Neural progenitor cell (in vitro differentiated cells): ENCODE results near the gene ASPN. TPM values are rescaled to one million over a fixed set of nuclear protein-coding genes. Genes with fewer than 3 reads are reported as not detected.
A peak's percentile ranks its signal among the peaks of the same experiment; 100 is the strongest.

Experiments used
- DNase-seq: peaks from one replicate; pipeline ENCODE4 v3.0.0-alpha.2; 2016; ENCODE audit warnings: low spot score
- H2AFZ ChIP-seq: fragments of 200-600 bp; sonication (generic); replicated peaks from 2 replicates; pipeline ENCODE4 v1.6.1; 2016; ENCODE audit warnings: antibody characterized with exemption
- H3F3A ChIP-seq: fragments of 200-600 bp; sonication (generic); 2 replicates; pipeline ENCODE4 v1.6.1; 2016; ENCODE audit warnings: antibody characterized with exemption, low read depth
- H3K27ac ChIP-seq: fragments of 200-600 bp; sonication (generic); 2 replicates; pipeline ENCODE4 v1.5.1; 2016; ENCODE audit warnings: mild to moderate bottlenecking
- H3K27me3 ChIP-seq: fragments of 200-600 bp; sonication (generic); 2 replicates; pipeline ENCODE4 v1.6.1; 2016; ENCODE audit warnings: mild to moderate bottlenecking, moderate library complexity
- H3K36me3 ChIP-seq: fragments of 200-600 bp; sonication (generic); 2 replicates; pipeline ENCODE4 v1.5.1; 2016
- H3K4me1 ChIP-seq: fragments of 200-600 bp; sonication (generic); 2 replicates; pipeline ENCODE4 v1.6.1; 2016; ENCODE audit warnings: mixed run types
- H3K4me2 ChIP-seq: fragments of 200-600 bp; sonication (generic); 2 replicates; pipeline ENCODE4 v1.6.1; 2016
- H3K4me3 ChIP-seq: fragments of 200-600 bp; sonication (generic); 2 replicates; pipeline ENCODE4 v1.5.1; 2016
- H3K79me2 ChIP-seq: fragments of 200-600 bp; sonication (generic); 2 replicates; pipeline ENCODE4 v1.6.1; 2016; ENCODE audit warnings: low read depth
- H3K9ac ChIP-seq: fragments of 200-600 bp; sonication (generic); 2 replicates; pipeline ENCODE4 v1.6.1; 2016
- H3K9me3 ChIP-seq: fragments of 200-600 bp; sonication (generic); 2 replicates; pipeline ENCODE4 v1.5.1; 2016; ENCODE audit warnings: low read depth
- H4K20me1 ChIP-seq: fragments of 200-600 bp; sonication (generic); 2 replicates; pipeline ENCODE4 v1.6.1; 2016; ENCODE audit warnings: low read depth
- H3K27ac Mint-ChIP-seq: 3 replicates; pipeline ENCODE4 v1.8.0; 2021; ENCODE audit warnings: mixed read lengths
- H3K27me3 Mint-ChIP-seq: 2 replicates; pipeline ENCODE4 v1.8.0; 2022; ENCODE audit warnings: low read depth, mild to moderate bottlenecking, inconsistent platforms, moderate library complexity, mixed read lengths; ENCODE audit not compliant: insufficient read depth
- H3K36me3 Mint-ChIP-seq: 3 replicates; pipeline ENCODE4 v1.8.0; 2021; ENCODE audit warnings: mixed read lengths
- H3K4me1 Mint-ChIP-seq: 3 replicates; pipeline ENCODE4 v1.8.0; 2021; ENCODE audit warnings: mixed read lengths
- H3K4me3 Mint-ChIP-seq: 3 replicates; pipeline ENCODE4 v1.8.0; 2021; ENCODE audit warnings: mild to moderate bottlenecking, moderate library complexity, mixed read lengths
- H3K9me3 Mint-ChIP-seq: 3 replicates; pipeline ENCODE4 v1.8.0; 2020; ENCODE audit warnings: mixed read lengths
- EZH2 ChIP-seq: fragments of 200-600 bp; sonication (generic); IDR thresholded peaks from 2 replicates; pipeline ENCODE4 v1.6.1; 2017; ENCODE audit warnings: antibody characterized with exemption, mild to moderate bottlenecking, moderate library complexity
- EZH2phosphoT487 ChIP-seq: fragments of 200-600 bp; sonication (generic); IDR thresholded peaks from 2 replicates; pipeline ENCODE4 v1.6.1; 2017; ENCODE audit warnings: antibody characterized with exemption
- total RNA-seq: library from RNA; depleted of rRNA; stranded (reverse); fragments of >200 nt; gene quantifications from 2 replicates; pipeline ENCODE4 v1.2.3, GENCODE V29; 2015; ENCODE audit warnings: low replicate concordance
- TF ChIP-seq, protein P1 (sequence below): fragments of 200-600 bp; sonication (generic); IDR thresholded peaks from 2 replicates; pipeline ENCODE4 v1.5.1; 2017; ENCODE audit warnings: antibody characterized with exemption, mild to moderate bottlenecking

The ASPN gene
- total RNA-seq, 1 donor from 2014 or later = not detected

- no peak overlapping the region for H3K4me2 ChIP-seq
- no peaks in the 10 kb centered on the region for H3K79me2 ChIP-seq
- Mint-ChIP-seq H3K4me3 (no peak overlapping the region), H3K4me1 (no peaks in the 10 kb centered on the region), H3K27ac (no peak overlapping the region), H3K9me3 (no peaks in the 10 kb centered on the region), H3K36me3 (no peaks in the 10 kb centered on the region), H3K27me3 (peaks cover 3% of the 10 kb centered on the region)
- H3F3A ChIP-seq = no peaks in the 10 kb centered on the region
- H3K9me3 ChIP-seq = no peaks in the 10 kb centered on the region
- no peak overlapping the region for H3K9ac ChIP-seq
- no peaks in the 10 kb centered on the region for H4K20me1 ChIP-seq
- H3K27ac ChIP-seq = no peak overlapping the region
- DNase-seq = no peak
- no peaks in the 10 kb centered on the region for H3K36me3 ChIP-seq
- H2AFZ ChIP-seq = no peak overlapping the region
- TF ChIP-seq EZH2 (no peak), EZH2phosphoT487 (no peak)
- TF ChIP-seq, protein P1, sequence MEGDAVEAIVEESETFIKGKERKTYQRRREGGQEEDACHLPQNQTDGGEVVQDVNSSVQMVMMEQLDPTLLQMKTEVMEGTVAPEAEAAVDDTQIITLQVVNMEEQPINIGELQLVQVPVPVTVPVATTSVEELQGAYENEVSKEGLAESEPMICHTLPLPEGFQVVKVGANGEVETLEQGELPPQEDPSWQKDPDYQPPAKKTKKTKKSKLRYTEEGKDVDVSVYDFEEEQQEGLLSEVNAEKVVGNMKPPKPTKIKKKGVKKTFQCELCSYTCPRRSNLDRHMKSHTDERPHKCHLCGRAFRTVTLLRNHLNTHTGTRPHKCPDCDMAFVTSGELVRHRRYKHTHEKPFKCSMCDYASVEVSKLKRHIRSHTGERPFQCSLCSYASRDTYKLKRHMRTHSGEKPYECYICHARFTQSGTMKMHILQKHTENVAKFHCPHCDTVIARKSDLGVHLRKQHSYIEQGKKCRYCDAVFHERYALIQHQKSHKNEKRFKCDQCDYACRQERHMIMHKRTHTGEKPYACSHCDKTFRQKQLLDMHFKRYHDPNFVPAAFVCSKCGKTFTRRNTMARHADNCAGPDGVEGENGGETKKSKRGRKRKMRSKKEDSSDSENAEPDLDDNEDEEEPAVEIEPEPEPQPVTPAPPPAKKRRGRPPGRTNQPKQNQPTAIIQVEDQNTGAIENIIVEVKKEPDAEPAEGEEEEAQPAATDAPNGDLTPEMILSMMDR = no peak
- no peaks in the 10 kb centered on the region for H3K27me3 ChIP-seq
- H3K4me3 ChIP-seq = no peak overlapping the region
- H3K4me1 ChIP-seq = no peaks in the 10 kb centered on the region
Observed at GRCh38 chr9:92439921-92440750, 42.2 kb downstream of the ASPN start.

- no peak overlapping the region for H3K4me2 ChIP-seq
Observed at GRCh38 chr9:92438900-92439526, 43.3 kb downstream of the ASPN start.

DNA sequence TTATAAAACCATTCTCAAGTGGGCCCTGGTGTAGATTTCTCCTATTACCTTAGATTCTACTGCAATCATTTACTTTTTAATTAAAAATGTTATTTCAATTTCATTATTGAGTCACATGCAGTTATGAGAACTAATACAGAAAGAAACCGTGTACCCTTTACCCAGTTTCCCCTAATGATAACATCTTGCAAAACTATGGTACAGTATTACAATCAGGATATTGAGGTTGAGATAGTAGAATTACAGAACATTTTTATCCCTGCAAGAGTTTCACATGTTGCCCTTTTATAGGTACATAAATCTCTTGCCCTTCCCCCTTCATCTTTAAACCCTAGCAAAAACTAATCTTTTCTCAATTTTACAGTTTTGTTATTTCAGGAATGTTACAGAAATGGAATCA lies 47.0 kb downstream of the ASPN start:
- H3K36me3 Mint-ChIP-seq = no peaks in the 10 kb centered on the region
- Histone ChIP-seq H3K27me3 (no peaks in the 10 kb centered on the region), H3F3A (no peaks in the 10 kb centered on the region), H2AFZ (no peak overlapping the region), H3K79me2 (no peaks in the 10 kb centered on the region), H3K9ac (no peak overlapping the region), H3K27ac (no peak overlapping the region), H3K4me2 (no peak overlapping the region), H3K36me3 (no peaks in the 10 kb centered on the region), H4K20me1 (no peaks in the 10 kb centered on the region), H3K4me3 (no peak overlapping the region), H3K4me1 (no peaks in the 10 kb centered on the region), H3K9me3 (no peaks in the 10 kb centered on the region)
- no peak overlapping the region for H3K27ac Mint-ChIP-seq
- no peaks in the 10 kb centered on the region for H3K9me3 Mint-ChIP-seq
- TF ChIP-seq, protein P1 = no peak
- TF ChIP-seq EZH2 (no peak), EZH2phosphoT487 (no peak)
- H3K27me3 Mint-ChIP-seq = peaks cover 3% of the 10 kb centered on the region
- DNase-seq = no peak
- H3K4me1 Mint-ChIP-seq = no peaks in the 10 kb centered on the region
- H3K4me3 Mint-ChIP-seq = no peak overlapping the region

More at GRCh38 chr9:92438900-92439526, 43.3 kb downstream of the ASPN start:
- no peak for DNase-seq
- Histone ChIP-seq H3K4me1 (no peaks in the 10 kb centered on the region), H3K27me3 (no peaks in the 10 kb centered on the region), H3F3A (no peaks in the 10 kb centered on the region), H2AFZ (no peak overlapping the region), H3K27ac (no peak overlapping the region), H4K20me1 (no peaks in the 10 kb centered on the region), H3K9me3 (no peaks in the 10 kb centered on the region), H3K36me3 (no peaks in the 10 kb centered on the region), H3K9ac (no peak overlapping the region), H3K79me2 (no peaks in the 10 kb centered on the region), H3K4me3 (no peak overlapping the region)
- no peaks in the 10 kb centered on the region for H3K36me3 Mint-ChIP-seq
- no peak overlapping the region for H3K27ac Mint-ChIP-seq
- no peaks in the 10 kb centered on the region for H3K4me1 Mint-ChIP-seq
- H3K4me3 Mint-ChIP-seq = no peak overlapping the region
- peaks cover 3% of the 10 kb centered on the region for H3K27me3 Mint-ChIP-seq
- TF ChIP-seq EZH2phosphoT487 (no peak), EZH2 (no peak)
- TF ChIP-seq, protein P1 = peak; percentile 25
- no peaks in the 10 kb centered on the region for H3K9me3 Mint-ChIP-seq
